ENCODE data around the gene CDX1.

Gene CDX1

GRCh38 chr5:150163547-150164059 is 3.0 kb upstream of the CDX1 start:
- no peak for DNase-seq

- no peak for DNase-seq
Observed at GRCh38 chr5:150164211-150164980, 2.2 kb upstream of the CDX1 start.

DNA sequence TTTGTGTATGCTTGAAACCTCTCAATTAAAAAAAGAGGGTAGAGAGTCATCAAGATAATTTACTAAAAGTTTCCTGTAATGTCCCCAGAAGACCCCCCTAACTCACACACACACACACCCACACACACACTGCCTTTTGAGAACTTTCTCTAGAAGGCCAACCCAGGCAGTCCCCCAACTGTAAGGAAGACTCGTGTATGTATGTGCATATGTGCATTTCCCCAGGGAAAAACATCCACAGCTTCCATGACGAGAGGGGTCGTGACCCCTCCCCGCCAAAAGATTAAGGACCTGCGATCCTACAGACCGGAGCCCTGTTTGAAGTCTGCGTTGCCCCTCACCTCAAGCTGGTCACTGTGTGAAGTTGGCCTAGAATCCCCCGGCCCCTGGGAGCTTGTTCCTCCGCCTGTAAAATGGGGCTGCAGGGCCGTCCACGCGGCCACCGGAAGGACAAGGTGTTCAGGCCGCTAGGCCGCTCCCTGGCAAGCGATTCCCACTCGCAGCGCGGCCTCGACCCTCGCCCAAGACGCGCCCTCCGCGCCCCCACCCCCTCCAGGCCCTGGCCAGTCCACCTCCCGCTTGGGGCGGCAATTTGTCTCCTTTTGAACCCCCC is 435 bp upstream of the CDX1 start:
- no peak for DNase-seq

- DNase-seq = no peak
Observed at GRCh38 chr5:150167512-150167850, 903 bp downstream of the CDX1 start.

GRCh38 chr5:150167908-150168307 is 1.3 kb downstream of the CDX1 start:
- DNase-seq = no peak

- DNase-seq = no peak
Observed at GRCh38 chr5:150168864-150169263, 2.3 kb downstream of the CDX1 start.

GRCh38 chr5:150172145-150172544 is 5.6 kb downstream of the CDX1 start:
- no peak for DNase-seq

- no peak for DNase-seq
Observed at GRCh38 chr5:150172556-150172955, 6.0 kb downstream of the CDX1 start.

- no peak for DNase-seq
Observed at GRCh38 chr5:150173161-150173560, 6.6 kb downstream of the CDX1 start.

GRCh38 chr5:150174285-150174684 is 7.7 kb downstream of the CDX1 start:
- DNase-seq = no peak

GRCh38 chr5:150175076-150175475 is 8.5 kb downstream of the CDX1 start:
- DNase-seq = no peak

DNA sequence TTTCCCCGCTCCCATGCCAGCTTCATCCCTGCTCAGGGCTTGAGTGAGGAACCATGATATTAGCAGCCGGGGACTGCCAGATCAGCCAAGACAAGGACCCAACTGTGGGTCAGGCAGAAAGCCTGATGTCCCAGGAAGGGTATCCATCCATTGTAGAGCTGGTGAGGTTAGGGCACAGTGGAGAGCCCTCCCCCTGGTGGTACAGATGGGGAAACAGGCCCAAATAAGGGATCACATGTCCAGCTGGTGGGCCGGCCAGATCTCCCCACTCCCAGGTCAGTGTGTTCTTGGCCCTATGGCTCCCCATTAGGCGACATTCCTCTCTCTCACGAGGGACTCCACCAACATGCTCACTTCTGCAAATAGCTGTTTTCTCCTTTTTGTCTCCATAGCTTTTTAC is 9.0 kb downstream of the CDX1 start:
- no peak for DNase-seq

GRCh38 chr5:150176745-150177477 is 10.3 kb downstream of the CDX1 start:
- DNase-seq = no peak

- no peak for DNase-seq
Observed at GRCh38 chr5:150177721-150178120, 11.1 kb downstream of the CDX1 start.

DNA sequence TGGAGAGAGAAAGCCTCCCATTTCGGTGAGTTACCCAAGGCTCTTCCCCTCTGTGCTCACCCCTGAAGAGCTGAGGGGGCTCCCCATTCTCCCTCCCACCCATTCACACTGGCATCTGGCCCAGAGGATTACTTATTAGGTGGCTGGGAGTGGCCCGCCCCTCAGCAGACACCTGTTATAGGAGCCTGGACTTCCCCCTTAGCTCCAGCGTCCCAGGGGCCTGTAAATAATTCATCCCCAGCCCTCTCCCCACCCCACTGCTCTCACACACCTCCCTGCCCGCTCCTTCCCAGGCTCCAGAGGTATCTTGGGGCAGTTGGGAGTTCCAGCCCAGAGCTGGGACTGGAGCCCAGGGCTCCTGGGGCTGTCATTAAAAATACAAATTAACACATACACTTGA is 11.7 kb downstream of the CDX1 start:
- DNase-seq = no peak

- DNase-seq = no peak
Observed at GRCh38 chr5:150179019-150179620, 12.5 kb downstream of the CDX1 start.

GRCh38 chr5:150180241-150181026 is 13.9 kb downstream of the CDX1 start:
- no peak for DNase-seq

DNA sequence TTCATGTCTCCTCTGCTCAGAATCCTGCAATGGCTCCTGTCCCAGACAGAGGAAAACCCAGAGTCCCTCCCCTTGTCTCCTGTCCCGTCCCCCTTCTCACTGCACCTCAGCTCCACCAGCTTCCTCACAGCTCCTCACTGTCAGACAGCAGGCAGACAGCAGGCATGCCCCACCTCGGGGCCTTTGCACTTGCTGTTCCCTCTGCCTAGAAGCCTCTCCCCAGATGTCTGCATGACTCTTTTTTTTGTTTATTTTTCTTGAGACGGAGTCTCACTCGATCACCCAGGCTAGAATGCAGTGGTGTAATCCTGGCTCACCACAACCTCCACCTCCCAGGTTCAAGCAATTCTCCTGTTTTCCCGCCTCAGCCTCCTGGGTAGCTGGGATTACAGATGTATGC is 14.4 kb downstream of the CDX1 start:
- no peak for DNase-seq

- DNase-seq = no peak
Observed at GRCh38 chr5:150181766-150182545, 15.4 kb downstream of the CDX1 start.

DNA sequence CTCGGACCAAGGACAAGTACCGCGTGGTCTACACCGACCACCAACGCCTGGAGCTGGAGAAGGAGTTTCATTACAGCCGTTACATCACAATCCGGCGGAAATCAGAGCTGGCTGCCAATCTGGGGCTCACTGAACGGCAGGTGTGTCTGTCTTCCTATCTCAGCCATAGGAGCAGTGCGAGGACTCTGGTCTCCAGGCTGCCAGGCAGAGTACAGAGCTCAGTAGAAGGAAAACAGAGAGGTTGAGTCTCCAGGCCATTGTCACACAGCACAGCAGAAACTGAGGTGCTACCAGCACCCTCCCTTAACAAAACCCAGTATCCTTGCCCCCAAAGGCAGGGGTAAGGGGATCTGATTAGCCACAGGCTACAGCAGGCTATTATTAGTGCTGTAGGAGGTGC is 16.2 kb downstream of the CDX1 start:
- no peak for DNase-seq

DNA sequence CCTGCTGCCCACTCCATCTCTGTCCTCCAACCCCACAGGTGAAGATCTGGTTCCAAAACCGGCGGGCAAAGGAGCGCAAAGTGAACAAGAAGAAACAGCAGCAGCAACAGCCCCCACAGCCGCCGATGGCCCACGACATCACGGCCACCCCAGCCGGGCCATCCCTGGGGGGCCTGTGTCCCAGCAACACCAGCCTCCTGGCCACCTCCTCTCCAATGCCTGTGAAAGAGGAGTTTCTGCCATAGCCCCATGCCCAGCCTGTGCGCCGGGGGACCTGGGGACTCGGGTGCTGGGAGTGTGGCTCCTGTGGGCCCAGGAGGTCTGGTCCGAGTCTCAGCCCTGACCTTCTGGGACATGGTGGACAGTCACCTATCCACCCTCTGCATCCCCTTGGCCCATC is 16.9 kb downstream of the CDX1 start:
- no peak for DNase-seq

GRCh38 chr5:150184006-150184405 is 17.4 kb downstream of the CDX1 start:
- no peak for DNase-seq

Measured in NCI-H1105 treated with DMSO at 0.1 percent for 48 hours (cell line).